Measurements from ENCODE around the gene AUNIP. TPM values are rescaled to one million over a fixed set of nuclear protein-coding genes. Genes with fewer than 3 reads are reported as not detected.
A peak's percentile ranks its signal among the peaks of the same experiment; 100 is the strongest.

The AUNIP gene
- total RNA-seq, 4 donors from 2014 or later, result 0.26 to 0.89 (median 0.49) TPM; not detected in 1

DNA sequence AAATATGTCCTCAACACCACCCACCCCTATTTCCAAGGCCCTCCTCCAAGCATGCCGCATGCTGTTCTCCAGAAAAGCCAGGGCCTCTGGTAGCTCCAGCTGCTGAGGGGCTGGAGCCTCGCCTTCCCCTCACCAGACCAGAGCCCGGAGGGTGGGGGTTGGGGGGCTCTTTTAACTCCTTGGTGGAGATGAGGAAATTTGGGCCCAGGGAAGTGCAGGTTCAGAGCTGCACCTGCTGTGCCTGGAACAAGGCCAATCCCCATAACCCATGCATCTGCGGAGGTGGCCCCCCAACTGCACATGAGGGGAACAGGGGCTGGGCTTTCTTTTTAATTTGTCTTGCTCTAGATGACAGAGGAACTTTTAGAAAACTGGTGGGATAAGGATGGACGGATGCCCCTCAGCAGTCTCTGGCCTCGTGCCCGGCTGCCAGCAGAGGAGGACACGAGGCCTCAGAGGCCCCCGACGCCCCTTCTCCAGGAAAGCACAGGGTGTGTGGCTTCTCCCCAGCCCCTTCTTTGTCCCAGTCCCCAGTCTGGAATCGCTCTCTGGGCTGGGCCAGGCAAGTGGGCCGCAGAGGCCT, 59.8 kb downstream of the AUNIP start:
- Histone ChIP-seq H3K4me3 (peak overlapping the region; percentile 64), H3K27me3 (no peaks in the 10 kb centered on the region), H3K27ac (peak overlapping the region; percentile 73), H3K36me3 (peaks cover 3% of the 10 kb centered on the region), H3K4me1 (peaks cover 53% of the 10 kb centered on the region), H3K9me3 (no peaks in the 10 kb centered on the region)
- 22% methylated on average over 11 of the region's 12 CpGs for WGBS
- TF ChIP-seq, protein P1, sequence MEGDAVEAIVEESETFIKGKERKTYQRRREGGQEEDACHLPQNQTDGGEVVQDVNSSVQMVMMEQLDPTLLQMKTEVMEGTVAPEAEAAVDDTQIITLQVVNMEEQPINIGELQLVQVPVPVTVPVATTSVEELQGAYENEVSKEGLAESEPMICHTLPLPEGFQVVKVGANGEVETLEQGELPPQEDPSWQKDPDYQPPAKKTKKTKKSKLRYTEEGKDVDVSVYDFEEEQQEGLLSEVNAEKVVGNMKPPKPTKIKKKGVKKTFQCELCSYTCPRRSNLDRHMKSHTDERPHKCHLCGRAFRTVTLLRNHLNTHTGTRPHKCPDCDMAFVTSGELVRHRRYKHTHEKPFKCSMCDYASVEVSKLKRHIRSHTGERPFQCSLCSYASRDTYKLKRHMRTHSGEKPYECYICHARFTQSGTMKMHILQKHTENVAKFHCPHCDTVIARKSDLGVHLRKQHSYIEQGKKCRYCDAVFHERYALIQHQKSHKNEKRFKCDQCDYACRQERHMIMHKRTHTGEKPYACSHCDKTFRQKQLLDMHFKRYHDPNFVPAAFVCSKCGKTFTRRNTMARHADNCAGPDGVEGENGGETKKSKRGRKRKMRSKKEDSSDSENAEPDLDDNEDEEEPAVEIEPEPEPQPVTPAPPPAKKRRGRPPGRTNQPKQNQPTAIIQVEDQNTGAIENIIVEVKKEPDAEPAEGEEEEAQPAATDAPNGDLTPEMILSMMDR (IDR thresholded peaks at IDR 0.05), result no peak
- TF ChIP-seq POLR2AphosphoS5 (IDR thresholded peaks at IDR 0.05) (no peak), POLR2A (IDR thresholded peaks at IDR 0.05) (no peak), EP300 (IDR thresholded peaks at IDR 0.05) (no peak)
- DNase-seq (ENCODE audit: low spot score in 2 of 2), result no peak

DNA sequence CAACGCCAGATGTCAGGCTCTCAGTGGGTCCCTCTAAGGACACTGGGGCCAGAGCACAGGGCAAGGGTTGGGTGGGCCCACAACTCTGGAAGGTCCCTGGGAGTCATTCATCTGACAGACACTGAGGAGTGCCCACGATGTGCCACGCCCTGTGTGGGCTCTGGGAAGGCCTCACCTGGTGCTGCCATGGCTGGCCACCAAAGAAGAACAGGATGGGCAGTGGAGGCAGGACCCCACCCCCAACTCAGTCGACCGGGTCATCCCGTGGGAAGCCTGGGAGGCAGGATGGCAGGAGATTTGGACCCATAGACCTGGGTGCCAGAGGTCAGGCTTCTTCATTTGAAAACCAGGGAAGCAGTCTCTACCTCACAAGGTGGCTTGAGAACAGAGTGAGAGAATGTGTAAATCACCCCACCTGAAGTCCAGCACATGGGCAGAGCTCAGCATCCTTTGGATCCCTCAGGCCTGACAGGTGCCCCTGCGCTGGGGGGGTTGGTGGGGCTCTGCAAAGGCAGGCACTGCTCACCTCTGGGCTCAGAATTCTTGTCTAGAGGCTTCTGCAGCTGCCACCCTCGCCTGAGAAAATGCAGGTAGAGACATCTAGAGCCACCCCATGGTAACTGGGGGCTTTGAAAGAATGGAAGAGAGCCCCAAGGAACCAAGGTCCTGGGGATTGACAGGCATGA, 60.4 kb downstream of the AUNIP start:
- TF ChIP-seq, protein P1 (IDR thresholded peaks at IDR 0.05), result no peak
- TF ChIP-seq POLR2AphosphoS5 (IDR thresholded peaks at IDR 0.05), result no peak
- no peak for TF ChIP-seq POLR2A (IDR thresholded peaks at IDR 0.05)
- TF ChIP-seq EP300 (IDR thresholded peaks at IDR 0.05), result no peak
- Histone ChIP-seq H3K9me3 (no peaks in the 10 kb centered on the region), H3K36me3 (peaks cover 3% of the 10 kb centered on the region), H3K27me3 (no peaks in the 10 kb centered on the region), H3K27ac (no peak overlapping the region), H3K4me1 (peaks cover 48% of the 10 kb centered on the region), H3K4me3 (no peak overlapping the region)
- WGBS, result 83% methylated on average over 8 of the region's 8 CpGs
- DNase-seq (ENCODE audit: low spot score in 2 of 2), result no peak

DNA sequence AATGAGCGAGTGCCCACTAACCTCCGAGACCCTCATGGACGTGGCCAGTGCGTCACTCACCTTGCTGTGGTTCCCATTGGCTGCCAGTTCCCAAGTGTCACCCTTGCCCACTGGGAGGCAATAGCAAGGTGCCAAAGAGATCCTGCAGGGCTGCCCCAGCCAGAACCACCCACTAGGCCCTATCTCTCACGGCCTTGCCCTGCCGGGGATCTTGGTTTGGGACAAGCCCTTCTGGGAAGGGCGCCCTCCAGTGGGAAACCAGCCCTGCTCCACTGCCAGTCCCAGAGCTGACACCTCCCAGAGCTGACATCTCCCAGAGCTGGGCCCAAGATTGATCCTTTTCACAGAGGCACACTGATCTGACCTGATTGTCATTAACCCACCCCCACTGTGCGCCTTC, 61.3 kb downstream of the AUNIP start:
- TF ChIP-seq EP300 (IDR thresholded peaks at IDR 0.05) (no peak), POLR2AphosphoS5 (IDR thresholded peaks at IDR 0.05) (no peak), POLR2A (IDR thresholded peaks at IDR 0.05) (no peak)
- TF ChIP-seq, protein P1 (IDR thresholded peaks at IDR 0.05), result peak in 1 of 2 donors; percentile 55
- DNase-seq (ENCODE audit: low spot score in 2 of 2), result no peak
- no peak overlapping the region for H3K27ac ChIP-seq
- no peak overlapping the region for H3K4me3 ChIP-seq
- WGBS, result 87% methylated on average over 6 of the region's 8 CpGs
- peaks cover 3% of the 10 kb centered on the region for H3K36me3 ChIP-seq
- no peaks in the 10 kb centered on the region for H3K27me3 ChIP-seq
- H3K4me1 ChIP-seq, result peaks cover 43% of the 10 kb centered on the region
- H3K9me3 ChIP-seq, result no peaks in the 10 kb centered on the region

DNA sequence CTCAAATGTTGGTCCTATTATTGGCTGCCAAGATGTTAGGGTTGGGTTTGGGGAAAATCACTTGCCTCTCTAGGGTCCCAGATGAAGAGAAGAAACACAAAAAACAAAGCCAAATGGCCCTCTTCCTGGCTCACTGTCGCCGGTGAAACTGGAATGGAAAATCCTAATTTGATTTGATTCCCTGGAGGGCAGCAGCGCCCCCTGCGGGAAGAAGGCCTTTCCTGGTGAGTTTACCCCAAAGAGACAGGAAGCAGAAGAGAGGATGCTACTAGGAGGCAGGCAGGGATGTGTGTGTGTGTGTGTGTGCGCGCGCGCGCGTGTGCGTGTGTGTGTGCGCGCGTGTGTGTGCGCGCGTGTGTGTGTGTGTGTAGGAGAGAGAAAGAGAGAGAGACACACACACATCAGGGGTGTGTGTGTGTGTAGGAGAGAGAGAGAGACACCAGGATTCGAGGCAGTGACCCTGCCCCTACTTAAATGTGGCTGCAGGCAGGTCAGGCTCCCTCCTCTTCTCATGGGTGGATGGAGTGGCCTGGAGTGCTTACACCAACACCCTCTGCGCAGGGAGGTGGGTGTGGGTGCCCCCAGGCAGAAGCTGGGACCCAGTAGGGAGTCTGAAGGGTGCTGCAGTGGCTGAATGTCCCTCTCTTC, 62.3 kb downstream of the AUNIP start:
- WGBS, result 7% methylated on average over 19 of the region's 19 CpGs
- TF ChIP-seq POLR2A (IDR thresholded peaks at IDR 0.05) (no peak), EP300 (IDR thresholded peaks at IDR 0.05) (no peak), POLR2AphosphoS5 (IDR thresholded peaks at IDR 0.05) (peak in 1 of 3 donors; percentile 14)
- TF ChIP-seq, protein P1 (IDR thresholded peaks at IDR 0.05), result peak; percentile 74 to 77
- Histone ChIP-seq H3K4me1 (peaks cover 33% of the 10 kb centered on the region), H3K4me3 (no peak overlapping the region), H3K27me3 (no peaks in the 10 kb centered on the region), H3K36me3 (peaks cover 2% of the 10 kb centered on the region), H3K27ac (no peak overlapping the region), H3K9me3 (no peaks in the 10 kb centered on the region)
- peak in 1 of 2 donors; percentile 90 for DNase-seq (ENCODE audit: low spot score in 2 of 2)
